ENCODE results near the gene ADORA2B.
"Not testable (repeated sequence)": the region's sequence is repeated elsewhere in the genome, so short reads cannot be mapped to it uniquely, and the experiment has no call there.

The ADORA2B gene

DNA sequence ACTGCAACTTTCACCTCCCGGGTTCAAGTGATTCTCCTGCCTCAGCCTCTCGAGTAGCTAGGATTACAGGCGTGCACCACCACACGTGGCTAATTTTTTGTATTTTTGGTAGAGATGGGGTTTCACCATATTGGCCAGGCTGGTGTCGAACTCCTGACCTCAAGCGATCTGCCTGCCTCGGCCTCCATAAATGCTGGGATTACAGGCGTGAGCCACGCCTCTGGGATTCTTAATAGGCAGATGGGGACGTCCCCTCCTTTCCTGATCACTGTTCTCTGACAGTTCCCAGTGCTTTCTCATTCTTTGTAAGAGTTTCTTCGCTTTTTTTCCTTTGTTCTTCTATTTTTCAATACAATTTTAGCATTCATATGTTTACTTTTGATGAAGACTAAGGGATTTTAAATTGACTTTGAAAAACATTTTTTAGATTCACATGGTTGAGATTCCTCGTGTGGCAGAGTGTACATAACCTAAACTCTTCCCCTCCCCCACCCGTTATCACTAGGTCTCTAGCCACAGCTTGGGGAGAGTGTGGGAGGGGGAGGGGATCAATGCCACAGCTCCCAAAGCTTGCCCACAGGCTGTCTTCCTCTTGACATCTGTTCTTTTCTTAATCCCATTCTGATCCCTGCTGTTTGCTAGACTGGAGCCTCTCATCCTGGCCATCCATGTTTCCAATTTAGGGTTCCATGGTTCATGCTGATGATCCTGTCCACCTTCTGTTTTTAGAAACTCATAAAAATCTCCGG, 11.0 kb downstream of the ADORA2B start:
- no peak for DNase-seq

GRCh38 chr17:15957206-15957605, 12.3 kb downstream of the ADORA2B start:
- no peak for DNase-seq

DNA sequence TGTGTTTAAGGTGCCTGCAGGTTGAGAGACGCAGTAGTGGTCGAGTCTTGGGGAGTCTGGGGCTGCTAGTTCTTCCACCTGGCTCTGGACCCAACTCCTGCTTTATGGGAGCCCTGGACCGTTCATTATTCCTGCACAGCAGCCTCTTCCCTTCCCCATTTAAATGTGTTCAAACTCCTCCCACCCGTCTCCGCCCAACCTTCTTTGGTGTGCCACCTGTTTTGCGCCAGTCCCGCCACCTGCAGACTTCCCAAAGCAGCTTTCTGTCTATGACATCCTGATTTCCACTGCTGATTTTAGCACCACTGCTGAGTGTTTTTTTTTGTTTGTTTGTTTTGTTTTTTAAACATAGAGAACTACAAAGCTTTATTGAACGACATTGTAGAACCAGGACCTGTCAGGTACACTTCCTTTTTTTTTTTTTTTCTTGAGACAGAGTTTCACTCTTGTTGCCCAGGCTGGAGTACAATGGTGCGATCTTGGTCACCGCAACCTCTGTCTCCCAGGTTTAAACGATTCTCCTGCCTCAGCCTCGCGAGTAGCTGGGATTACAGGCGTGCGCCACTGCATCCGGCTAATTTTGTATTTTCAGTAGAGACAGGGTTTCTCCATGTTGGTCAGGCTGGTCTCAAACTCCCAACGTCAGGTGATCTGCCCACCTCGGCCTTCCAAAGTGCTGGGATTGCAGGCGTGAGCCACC, 12.8 kb downstream of the ADORA2B start:
- DNase-seq: no peak

- no peak for DNase-seq
Measured at GRCh38 chr17:15958484-15958854, 13.5 kb downstream of the ADORA2B start.

GRCh38 chr17:15963670-15964110, 18.8 kb downstream of the ADORA2B start:
- no peak for DNase-seq

DNA sequence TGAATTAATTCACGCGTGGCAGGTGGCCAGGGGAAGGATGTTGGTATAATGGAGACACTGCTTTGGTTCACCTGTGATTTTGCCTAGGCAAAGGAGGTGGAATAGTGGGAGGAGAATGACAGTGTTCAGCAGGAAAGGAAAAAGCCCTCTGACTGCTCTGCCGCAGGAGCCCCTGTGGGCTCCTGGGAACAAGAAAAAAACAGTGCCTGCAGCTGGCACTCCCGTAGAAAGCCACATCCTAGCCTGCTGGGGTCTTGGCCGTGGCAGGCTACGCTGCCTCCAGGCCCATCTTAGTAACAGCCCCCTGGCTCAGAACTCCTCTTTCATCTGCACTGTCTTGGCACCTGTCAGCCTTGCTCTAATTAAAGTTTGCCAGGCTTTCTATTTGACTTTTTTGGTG, 20.6 kb downstream of the ADORA2B start:
- DNase-seq: no peak

DNA sequence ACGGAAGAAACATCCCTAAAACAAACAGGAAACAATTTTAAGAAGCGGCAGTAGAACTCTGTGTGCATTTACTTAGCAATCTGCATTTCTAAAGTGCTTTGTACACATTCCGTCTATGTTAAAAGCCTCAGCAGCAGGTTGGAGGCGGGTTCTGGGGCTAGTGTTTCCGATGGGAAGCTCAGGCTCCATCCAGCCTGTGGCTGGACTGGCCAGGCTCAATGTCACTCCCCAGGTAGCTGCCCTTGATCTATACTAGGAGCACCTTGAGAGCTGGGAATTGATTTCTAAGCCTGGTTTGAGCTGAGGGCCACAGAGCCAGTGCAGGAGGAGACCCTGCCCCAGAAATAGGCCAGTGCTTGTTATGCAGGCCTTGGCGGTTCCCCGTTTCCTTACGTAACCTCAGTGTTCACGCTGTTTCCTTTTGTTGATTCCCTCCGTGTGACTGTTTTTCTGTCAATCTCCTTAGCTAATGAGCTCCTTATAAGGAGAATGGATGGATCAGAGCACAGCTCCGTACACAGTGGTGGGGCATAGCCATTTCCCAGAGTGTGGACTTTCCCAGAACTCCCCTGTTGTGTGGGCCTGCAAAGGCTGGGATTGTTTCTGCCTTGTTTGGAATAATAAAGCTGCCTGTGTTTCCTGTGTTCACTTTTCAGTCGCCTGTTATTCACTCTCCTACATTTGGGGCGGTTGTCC, 21.4 kb downstream of the ADORA2B start:
- no peak for DNase-seq

- no peak for DNase-seq
Measured at GRCh38 chr17:15966879-15967248, 21.9 kb downstream of the ADORA2B start.

GRCh38 chr17:15967706-15968399, 22.9 kb downstream of the ADORA2B start:
- DNase-seq: no peak

DNA sequence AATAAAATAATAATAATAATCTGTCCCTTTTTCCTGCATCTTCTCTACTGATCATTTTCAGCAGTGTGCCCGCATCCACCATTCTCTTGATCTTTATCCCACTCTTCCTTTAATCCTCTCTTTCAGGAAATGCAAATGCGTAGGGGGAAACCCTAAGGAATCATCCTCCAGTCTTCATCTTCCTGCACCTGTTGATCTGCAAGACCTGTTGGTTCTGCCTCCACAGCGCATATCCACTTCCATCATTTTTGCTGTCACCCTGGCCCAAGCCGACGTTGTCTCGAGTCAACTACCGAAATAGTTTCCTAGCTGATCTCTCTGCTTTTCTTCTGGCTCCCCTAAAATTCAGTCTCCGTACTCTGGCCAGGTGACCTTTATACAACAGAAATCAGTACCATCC, 24.5 kb downstream of the ADORA2B start:
- DNase-seq: no peak

GRCh38 chr17:15970500-15970899, 25.6 kb downstream of the ADORA2B start:
- DNase-seq: no peak

- no peak for DNase-seq
Measured at GRCh38 chr17:15971098-15971678, 26.3 kb downstream of the ADORA2B start.

DNA sequence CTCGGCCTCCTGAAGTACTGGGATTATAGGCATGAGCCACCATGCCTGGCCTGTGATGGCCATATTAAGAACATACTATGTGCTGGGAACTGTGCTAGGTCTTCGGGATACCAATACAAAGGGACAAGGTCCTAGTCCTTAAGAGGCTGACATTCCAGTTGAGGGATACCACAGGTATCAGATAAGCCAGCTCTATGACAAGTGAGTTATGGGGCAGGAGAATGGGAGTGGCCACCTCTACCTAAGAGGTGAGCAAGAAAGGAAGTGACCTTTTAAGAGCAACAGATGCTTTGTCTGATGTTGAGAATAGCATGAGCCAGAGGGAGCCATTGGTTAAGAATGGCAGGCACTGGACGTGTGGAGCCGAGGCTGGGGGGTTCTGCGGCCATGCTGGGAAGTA, 27.0 kb downstream of the ADORA2B start:
- DNase-seq: no peak

DNA sequence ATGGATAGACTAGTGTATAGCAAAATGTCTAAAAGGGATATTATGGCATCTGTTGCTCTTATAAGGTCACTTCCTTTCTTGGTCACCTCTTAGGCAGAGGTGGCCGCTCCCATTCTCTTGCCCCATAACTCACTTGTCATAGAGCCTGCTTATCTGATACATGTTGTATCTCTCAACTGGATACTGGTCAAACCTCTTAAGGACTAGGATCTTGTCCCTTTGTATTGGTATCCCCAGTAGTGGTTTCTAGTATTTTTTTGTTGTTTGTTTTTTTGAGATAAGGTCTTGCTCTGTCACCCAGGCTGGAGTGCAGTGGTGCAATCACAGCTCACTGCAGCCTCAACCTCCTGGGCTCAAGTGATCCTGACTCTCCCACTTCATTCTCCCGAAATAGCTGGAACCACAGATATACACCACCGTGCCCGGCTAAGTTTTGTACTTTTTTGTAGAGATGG, 27.6 kb downstream of the ADORA2B start:
- DNase-seq: no peak

DNA sequence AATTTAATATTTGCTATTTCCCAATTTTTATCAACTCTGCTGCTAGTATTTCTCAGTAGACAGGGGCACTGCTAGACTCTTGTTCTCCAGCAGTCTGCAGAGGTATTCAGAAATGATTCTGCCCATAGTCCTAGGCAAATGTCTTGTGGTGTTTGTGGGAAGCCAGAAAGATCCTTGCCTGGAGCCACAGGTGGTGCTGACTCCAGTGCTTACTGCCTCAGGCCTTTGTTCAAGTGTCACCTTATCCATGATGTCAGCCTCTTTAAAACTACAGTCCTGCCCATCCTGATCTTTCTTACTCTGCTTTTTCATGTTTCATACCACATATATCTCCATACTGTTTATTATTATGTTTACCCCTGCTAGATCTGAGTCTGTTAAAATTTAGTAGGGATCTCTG, 28.1 kb downstream of the ADORA2B start:
- DNase-seq: no peak

GRCh38 chr17:15973834-15974233, 28.9 kb downstream of the ADORA2B start:
- DNase-seq: no peak

GRCh38 chr17:15977894-15978293, 33.0 kb downstream of the ADORA2B start:
- DNase-seq: no peak

- no peak for DNase-seq
Measured at GRCh38 chr17:15978606-15979005, 33.7 kb downstream of the ADORA2B start.

DNA sequence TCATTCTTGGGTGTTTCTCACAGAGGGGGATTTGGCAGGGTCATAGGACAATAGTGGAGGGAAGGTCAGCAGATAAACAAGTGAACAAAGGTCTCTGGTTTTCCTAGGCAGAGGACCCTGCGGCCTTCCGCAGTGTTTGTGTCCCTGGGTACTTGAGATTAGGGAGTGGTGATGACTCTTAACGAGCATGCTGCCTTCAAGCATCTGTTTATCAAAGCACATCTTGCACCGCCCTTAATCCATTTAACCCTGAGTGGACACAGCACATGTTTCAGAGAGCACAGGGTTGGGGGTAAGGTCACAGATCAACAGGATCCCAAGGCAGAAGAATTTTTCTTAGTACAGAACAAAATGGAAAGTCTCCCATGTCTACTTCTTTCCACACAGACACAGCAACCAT, 34.1 kb downstream of the ADORA2B start:
- not testable (repeated sequence) for DNase-seq

- DNase-seq: no peak
Measured at GRCh38 chr17:15981208-15981607, 36.3 kb downstream of the ADORA2B start.

- DNase-seq: no peak
Measured at GRCh38 chr17:15981646-15982580, 37.0 kb downstream of the ADORA2B start.

DNA sequence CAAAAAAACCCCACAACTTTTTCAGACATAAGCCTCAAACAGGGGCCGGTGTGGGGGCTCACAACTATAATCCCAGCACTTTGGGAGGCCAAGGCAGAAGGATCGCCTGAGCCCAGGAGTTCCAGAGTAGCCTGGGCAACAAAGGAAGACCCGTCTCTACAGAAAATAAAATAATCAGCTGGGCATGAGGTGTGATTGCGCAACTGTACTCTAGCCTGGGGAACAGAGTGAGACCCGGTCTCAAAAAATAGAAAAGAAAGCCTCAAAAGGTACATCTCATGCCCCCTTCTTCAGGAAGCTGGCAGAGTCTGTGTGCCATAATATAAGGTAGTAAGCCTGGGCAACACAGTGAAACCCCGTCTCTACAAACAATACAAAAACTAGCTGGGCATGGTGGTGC, 51.4 kb downstream of the ADORA2B start:
- no peak for DNase-seq

All from CD4-positive, alpha-beta T cell treated with Interleukin-1 beta for 1 hour (primary cell).